Measurements from ENCODE around the gene SNCAIP.

DNA sequence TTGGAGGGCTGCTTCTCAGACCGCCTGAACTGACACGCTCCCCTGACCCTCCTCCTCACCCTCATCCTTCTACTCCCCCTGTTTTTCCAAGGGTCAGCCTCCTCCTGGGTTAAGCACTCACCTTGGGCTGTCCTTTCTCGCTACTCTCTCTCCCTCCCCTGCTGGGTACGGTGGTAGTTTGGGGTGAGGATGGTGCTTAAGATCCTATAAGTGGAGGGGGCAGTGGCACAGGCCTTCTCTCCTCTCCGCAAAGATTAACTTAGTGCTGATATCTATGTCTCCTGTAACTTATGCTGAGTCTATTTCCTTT is 159.7 kb downstream of the SNCAIP start:
- TF ChIP-seq, protein P1, sequence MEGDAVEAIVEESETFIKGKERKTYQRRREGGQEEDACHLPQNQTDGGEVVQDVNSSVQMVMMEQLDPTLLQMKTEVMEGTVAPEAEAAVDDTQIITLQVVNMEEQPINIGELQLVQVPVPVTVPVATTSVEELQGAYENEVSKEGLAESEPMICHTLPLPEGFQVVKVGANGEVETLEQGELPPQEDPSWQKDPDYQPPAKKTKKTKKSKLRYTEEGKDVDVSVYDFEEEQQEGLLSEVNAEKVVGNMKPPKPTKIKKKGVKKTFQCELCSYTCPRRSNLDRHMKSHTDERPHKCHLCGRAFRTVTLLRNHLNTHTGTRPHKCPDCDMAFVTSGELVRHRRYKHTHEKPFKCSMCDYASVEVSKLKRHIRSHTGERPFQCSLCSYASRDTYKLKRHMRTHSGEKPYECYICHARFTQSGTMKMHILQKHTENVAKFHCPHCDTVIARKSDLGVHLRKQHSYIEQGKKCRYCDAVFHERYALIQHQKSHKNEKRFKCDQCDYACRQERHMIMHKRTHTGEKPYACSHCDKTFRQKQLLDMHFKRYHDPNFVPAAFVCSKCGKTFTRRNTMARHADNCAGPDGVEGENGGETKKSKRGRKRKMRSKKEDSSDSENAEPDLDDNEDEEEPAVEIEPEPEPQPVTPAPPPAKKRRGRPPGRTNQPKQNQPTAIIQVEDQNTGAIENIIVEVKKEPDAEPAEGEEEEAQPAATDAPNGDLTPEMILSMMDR (IDR thresholded peaks at IDR 0.05; ENCODE audit: low read length) = no peak
- no peak for TF ChIP-seq EZH2 (IDR thresholded peaks at IDR 0.05; ENCODE audit: borderline replicate concordance, low read length)

Data from OCI-LY1 (cell line).